Activated T-helper 2 cell treated with anti-CD3 and anti-CD28 coated beads, Interferon-gamma antibody, Interleukin-2, Interleukin-4, amounts not matched to agents 10 μg/mL and 5 μg/mL and 100 μg/mL, durations not matched to agents 14 hours and 24 hours and 36 hours (primary cell): ENCODE data around the gene ZNF835. TPM values are rescaled to one million over a fixed set of nuclear protein-coding genes. Genes with fewer than 3 reads are reported as not detected.
"Not testable (repeated sequence)": the region's sequence is repeated elsewhere in the genome, so short reads cannot be mapped to it uniquely, and the experiment has no call there.

Source experiments
- DNase-seq: peaks from one replicate; pipeline ENCODE4 v3.0.0; 2021; ENCODE audit warnings: low spot score
- H3K27ac Mint-ChIP-seq: one replicate; pipeline ENCODE4 v1.8.0; 2021; ENCODE audit warnings: mixed read lengths
- H3K27me3 Mint-ChIP-seq: one replicate; pipeline ENCODE4 v1.8.0; 2021; ENCODE audit warnings: low read depth, mixed read lengths
- H3K36me3 Mint-ChIP-seq: one replicate; pipeline ENCODE4 v1.8.0; 2021; ENCODE audit warnings: low read depth, mixed read lengths
- H3K4me1 Mint-ChIP-seq: one replicate; pipeline ENCODE4 v1.8.0; 2021; ENCODE audit warnings: low read depth, mixed read lengths
- H3K4me3 Mint-ChIP-seq: one replicate; pipeline ENCODE4 v1.8.0; 2021; ENCODE audit warnings: low read depth, mild to moderate bottlenecking, moderate library complexity, mixed read lengths
- H3K9me3 Mint-ChIP-seq: one replicate; pipeline ENCODE4 v1.8.0; 2021; ENCODE audit warnings: mixed read lengths
- intact Hi-C: fragments of 100-400 bp; cut with micrococcal nuclease; formaldehyde crosslinking; loops from one replicate; pipeline ENCODE4 v1.15.1; 2023
- total RNA-seq: library from RNA; stranded (reverse); gene quantifications from 2 replicates; pipeline ENCODE4 v1.2.3, GENCODE V29; 2022

Gene ZNF835
- total RNA-seq, 1 donor from 2014 or later, result 0.09 TPM

DNA sequence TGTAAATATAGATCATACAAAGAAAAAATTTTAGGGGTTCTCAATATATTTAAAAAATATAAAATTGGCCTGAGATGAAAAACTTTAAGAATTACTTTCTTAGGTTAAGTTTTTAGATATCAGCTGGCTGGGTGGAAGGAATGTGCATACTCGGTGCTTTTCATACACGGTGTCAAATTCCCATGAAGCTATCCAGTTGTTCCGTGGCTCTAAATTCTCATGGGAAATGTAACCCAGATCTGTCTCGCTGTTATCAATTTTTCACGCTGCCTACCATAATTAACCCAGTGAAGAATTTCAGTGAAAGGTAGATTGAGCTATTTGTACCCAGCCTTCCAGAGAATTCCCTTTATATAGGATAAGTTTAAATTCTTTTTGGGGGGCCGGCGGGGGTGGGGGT lies 11.6 kb upstream of the ZNF835 start:
- H3K4me3 Mint-ChIP-seq, result no peak overlapping the region
- H3K27me3 Mint-ChIP-seq, result no peaks in the 10 kb centered on the region
- no peak overlapping the region for H3K27ac Mint-ChIP-seq
- H3K4me1 Mint-ChIP-seq, result no peaks in the 10 kb centered on the region
- peaks cover 58% of the 10 kb centered on the region for H3K9me3 Mint-ChIP-seq
- DNase-seq, result no peak
- H3K36me3 Mint-ChIP-seq, result no peaks in the 10 kb centered on the region
- intact Hi-C loops, result no loop called here

DNA sequence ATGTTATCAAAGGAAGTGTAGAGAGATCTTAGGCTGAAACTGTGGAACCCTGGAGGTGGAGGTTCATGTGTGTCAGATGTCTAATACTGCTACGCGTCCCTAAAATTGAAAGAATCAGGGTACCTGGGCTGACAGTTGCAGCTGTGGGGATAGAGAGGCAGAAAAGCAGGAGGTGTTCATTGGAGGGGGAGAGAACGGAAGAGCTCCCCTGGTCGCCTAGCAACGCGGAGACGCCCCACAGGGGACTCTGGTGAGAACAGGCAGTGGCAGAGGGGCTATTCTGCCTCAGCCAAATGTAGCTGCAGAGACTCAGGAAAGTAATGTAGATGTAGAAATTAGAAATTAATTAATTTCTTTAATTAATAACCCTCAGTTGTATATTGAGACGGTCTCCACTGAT lies 10.1 kb upstream of the ZNF835 start:
- Mint-ChIP-seq H3K9me3 (peaks cover 58% of the 10 kb centered on the region), H3K36me3 (no peaks in the 10 kb centered on the region), H3K4me3 (no peak overlapping the region), H3K27ac (no peak overlapping the region), H3K4me1 (no peaks in the 10 kb centered on the region), H3K27me3 (no peaks in the 10 kb centered on the region)
- intact Hi-C loops, result no loop called here
- no peak for DNase-seq

DNA sequence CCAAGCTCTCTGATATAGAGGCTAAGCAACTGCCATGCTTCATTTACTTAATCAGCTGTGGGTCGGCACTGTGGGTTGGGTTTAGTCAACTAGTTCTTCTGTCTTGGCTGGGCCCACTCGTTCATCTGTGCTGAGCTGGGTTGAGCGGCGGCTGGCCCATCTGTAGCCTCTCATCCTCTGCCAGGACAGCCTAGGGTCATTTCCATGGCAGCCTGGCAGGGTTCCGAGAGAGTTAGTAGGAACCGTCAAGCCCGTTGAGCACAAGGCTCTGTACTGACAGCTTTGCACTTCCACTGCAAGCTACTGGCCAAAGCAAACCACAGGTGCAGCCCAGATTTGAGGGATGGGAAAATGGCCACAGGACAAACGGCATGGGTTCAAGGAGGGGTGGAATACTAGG lies 6.6 kb upstream of the ZNF835 start:
- Mint-ChIP-seq H3K27me3 (no peaks in the 10 kb centered on the region), H3K9me3 (peaks cover 54% of the 10 kb centered on the region), H3K4me1 (no peaks in the 10 kb centered on the region), H3K36me3 (no peaks in the 10 kb centered on the region), H3K27ac (no peak overlapping the region), H3K4me3 (no peak overlapping the region)
- no peak for DNase-seq
- intact Hi-C loops, result no loop called here

DNA sequence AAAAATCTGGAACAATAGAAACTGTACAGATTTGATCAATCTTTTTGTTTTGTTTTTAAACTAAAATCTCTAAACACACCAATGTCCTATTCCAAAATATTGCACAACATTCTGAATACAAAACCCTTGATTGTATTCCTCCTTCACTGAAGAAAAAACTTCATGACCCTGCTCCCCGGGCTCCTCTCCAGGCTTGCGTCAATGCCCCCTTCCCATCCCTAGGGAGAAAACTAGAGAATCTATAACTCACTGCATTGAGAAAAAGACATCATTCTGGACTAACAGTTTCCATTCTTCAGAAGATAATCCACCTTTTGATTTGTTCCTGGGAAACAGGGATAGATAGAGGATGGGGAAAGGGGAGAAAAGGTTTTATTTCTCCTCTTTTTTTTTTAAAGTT lies 1.1 kb upstream of the ZNF835 start:
- intact Hi-C loops, H3K27ac Mint-ChIP-seq, H3K27me3 Mint-ChIP-seq, DNase-seq, H3K4me3 Mint-ChIP-seq, H3K36me3 Mint-ChIP-seq, H3K4me1 Mint-ChIP-seq: not testable (repeated sequence)
- H3K9me3 Mint-ChIP-seq, result peaks cover 45% of the 10 kb centered on the region

DNA sequence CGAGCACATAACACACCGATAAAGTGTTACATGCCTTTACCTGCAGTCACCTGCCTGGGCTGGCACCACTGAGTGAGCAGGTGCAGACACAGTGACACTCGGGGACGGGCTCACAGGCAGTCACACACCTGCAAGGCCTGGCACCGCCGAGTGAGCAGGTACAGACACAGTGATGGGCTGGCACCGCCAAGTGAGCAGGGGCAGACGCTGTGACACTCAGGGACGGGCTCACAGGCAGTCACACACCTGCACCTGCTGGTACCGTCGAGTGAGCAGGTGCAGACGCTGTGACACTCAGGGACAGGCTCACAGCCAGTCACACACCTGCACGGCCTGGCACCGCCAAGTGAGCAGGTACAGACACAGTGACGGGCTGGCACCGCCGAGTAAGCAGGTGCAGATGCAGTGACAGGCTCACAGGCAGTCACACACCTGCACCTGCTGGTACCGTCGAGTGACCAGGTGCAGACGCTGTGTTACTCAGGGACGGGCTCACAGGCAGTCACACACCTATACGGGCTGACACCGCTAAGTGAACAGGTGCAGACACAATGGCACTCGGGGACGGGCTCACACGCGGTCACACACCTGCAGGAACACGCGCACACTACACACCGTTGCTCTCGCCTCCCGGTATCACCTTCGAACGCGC lies 470 bp downstream of the ZNF835 start:
- peaks cover 51% of the 10 kb centered on the region for H3K9me3 Mint-ChIP-seq
- no peak for DNase-seq
- H3K36me3 Mint-ChIP-seq, result peaks cover 3% of the 10 kb centered on the region
- no peaks in the 10 kb centered on the region for H3K27me3 Mint-ChIP-seq
- H3K4me3 Mint-ChIP-seq, result peak overlapping the region; percentile 64
- no peak overlapping the region for H3K27ac Mint-ChIP-seq
- intact Hi-C loops, result no loop called here
- no peaks in the 10 kb centered on the region for H3K4me1 Mint-ChIP-seq

DNA sequence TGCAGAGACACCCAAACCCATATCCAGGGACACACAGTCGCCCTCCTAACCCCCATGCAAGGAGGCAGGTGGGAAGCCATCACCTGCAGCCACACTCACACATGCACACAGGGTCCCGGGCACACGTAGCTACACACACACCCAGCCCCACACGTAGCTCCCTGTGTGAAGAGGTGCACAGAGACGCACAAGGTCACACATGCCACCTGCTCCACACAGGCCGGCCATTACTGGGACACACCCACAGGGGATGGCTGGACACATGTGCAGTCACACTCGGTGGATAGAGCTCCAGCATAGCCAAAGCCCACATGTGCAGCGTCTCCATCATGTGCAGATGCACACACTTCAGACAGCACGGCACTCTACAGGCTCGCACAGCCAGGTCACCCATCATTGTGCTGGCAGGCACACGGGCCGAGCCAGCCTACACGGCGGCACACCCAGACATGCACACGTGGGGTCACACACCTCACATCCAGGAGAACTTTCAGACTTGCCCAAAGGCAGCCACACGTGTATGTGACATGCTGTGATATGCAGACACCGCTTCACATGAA lies 1.1 kb downstream of the ZNF835 start:
- no peak for DNase-seq
- H3K36me3 Mint-ChIP-seq, result peaks cover 3% of the 10 kb centered on the region
- intact Hi-C loops, result no loop called here
- H3K4me1 Mint-ChIP-seq, result no peaks in the 10 kb centered on the region
- peaks cover 51% of the 10 kb centered on the region for H3K9me3 Mint-ChIP-seq
- peak overlapping the region; percentile 55 for H3K4me3 Mint-ChIP-seq
- H3K27me3 Mint-ChIP-seq, result no peaks in the 10 kb centered on the region
- H3K27ac Mint-ChIP-seq, result no peak overlapping the region

DNA sequence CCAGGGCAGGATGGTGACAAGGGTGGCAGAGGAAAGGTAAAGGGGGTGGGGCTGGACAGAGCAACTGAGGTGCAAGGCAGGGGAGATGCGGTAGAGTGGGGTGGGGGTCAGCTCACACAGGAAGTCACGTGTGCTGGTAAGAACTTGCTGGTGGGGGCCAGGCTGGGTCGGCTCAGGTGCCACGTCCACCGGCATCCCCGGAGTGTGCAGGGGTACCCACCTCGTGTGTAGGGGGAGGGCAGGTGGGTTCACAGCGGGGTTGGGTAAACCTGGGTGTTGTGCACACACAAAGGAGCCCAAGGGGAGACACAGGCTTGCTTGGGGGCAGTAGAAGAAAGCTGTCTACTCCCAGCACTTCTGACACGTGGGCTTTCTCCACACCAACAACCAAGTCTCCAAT lies 2.9 kb downstream of the ZNF835 start:
- DNase-seq, result no peak
- H3K36me3 Mint-ChIP-seq, result peaks cover 3% of the 10 kb centered on the region

DNA sequence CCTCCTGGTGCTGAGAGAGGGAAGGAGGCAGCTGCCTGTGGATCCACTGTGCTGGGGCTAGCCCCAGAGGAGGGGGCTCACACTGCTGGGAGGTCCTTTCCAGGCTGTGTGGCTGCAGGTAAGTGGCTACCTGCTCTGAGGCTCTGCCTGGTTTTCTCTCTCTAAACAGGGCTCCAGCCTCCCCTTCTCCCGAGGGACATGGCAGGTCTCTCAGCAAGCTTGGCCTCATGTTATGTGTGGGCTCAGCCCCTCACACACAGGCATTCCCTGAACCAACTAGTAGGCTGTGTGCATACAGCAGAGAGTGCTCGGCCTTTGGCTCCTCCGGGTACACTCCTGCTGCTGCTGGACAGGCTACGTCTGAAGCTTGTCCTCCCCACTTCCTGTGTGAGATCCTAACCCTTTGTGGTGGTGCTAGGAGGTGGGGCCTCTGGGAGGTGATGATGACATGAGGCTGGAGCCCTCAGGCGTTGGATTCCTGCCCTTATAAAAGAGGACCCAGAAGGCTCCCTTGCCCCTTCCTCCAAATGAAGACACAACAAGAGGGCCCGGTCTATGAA lies 4.2 kb downstream of the ZNF835 start:
- Mint-ChIP-seq H3K27ac (no peak overlapping the region), H3K9me3 (peaks cover 46% of the 10 kb centered on the region), H3K4me3 (no peak overlapping the region), H3K36me3 (peaks cover 3% of the 10 kb centered on the region), H3K4me1 (no peaks in the 10 kb centered on the region), H3K27me3 (no peaks in the 10 kb centered on the region)
- DNase-seq, result no peak
- intact Hi-C loops, result no loop called here

More for the DNA sequence above, 2.9 kb downstream of the ZNF835 start:
- Mint-ChIP-seq H3K27ac (no peak overlapping the region), H3K4me1 (no peaks in the 10 kb centered on the region), H3K4me3 (no peak overlapping the region), H3K27me3 (no peaks in the 10 kb centered on the region), H3K9me3 (peaks cover 38% of the 10 kb centered on the region)
- intact Hi-C loops, result no loop called here

DNA sequence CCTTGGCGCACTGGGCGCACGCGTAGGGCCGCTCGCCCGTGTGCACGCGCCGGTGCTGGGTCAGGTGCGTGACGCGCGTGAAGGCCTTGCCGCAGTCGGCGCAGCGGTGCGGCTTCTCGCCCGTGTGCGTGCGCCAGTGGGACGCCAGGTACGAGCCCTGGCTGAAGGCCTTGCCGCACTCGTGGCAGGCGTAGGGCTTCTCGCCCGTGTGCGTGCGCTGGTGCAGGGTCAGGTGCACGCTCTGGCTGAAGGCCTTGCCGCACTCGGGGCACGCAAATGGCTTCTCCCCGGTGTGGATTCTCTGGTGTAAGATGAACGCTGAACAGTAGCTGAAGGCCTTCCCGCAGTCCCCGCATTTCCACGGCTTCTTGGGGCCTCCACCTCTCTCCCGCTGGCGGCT lies 7.0 kb downstream of the ZNF835 start:
- Mint-ChIP-seq H3K4me3 (no peak overlapping the region), H3K36me3 (no peaks in the 10 kb centered on the region), H3K9me3 (peaks cover 51% of the 10 kb centered on the region), H3K4me1 (no peaks in the 10 kb centered on the region), H3K27ac (no peak overlapping the region), H3K27me3 (no peaks in the 10 kb centered on the region)
- intact Hi-C loops, result no loop called here
- DNase-seq, result no peak

DNA sequence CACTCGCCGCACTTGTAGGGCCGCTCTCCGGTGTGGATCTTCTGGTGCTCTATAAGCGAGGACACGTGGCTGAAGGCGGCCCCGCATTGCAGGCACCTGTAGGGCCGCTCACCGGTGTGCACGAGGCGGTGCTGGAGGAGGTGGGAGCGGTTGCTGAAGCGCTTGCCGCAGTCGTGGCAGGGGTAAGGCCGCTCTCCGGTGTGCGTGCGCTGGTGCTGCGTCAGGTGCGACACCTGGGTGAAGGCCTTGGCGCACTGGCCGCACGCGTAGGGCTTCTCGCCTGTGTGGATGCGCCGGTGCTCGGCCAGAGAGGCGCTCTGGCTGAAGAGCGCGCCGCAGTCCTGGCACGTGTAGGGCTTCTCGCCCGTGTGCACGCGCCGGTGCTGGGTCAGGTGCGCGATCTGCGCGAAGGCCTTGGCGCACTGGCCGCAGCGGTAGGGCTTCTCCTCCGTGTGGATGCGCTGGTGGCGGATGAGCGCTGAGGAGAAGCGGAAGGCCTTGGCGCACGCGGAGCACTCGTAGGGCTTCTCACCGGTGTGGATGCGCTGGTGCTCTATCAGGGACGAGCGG lies 7.5 kb downstream of the ZNF835 start:
- peaks cover 54% of the 10 kb centered on the region for H3K9me3 Mint-ChIP-seq
- H3K27ac Mint-ChIP-seq, result no peak overlapping the region

DNA sequence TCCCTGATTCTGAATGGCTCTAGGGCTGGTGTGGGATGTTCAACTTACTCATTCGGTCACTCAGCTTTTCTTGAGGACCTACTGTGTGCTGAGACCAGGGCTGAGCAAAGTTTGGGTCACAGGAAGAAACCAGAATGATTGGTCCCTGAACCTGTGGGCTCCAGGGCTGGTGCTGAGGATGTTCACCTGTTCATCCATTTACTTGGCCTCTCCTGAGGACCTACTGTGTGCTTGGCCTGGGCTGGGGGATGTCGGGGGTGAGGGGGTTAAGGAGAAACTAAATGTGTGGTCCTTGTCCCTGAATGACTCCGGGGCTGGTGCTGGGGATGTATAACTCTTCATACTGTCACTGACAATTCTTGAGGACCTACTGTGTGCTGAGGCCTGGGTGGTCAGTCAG lies 10.3 kb downstream of the ZNF835 start:
- intact Hi-C loops, result no loop called here
- Mint-ChIP-seq H3K9me3 (peaks cover 55% of the 10 kb centered on the region), H3K36me3 (no peaks in the 10 kb centered on the region), H3K27ac (no peak overlapping the region), H3K4me3 (no peak overlapping the region), H3K27me3 (no peaks in the 10 kb centered on the region), H3K4me1 (no peaks in the 10 kb centered on the region)
- DNase-seq, result no peak

More for the DNA sequence above, 7.5 kb downstream of the ZNF835 start:
- H3K27me3 Mint-ChIP-seq, result no peaks in the 10 kb centered on the region
- no peak overlapping the region for H3K4me3 Mint-ChIP-seq
- intact Hi-C loops, result no loop called here
- no peaks in the 10 kb centered on the region for H3K36me3 Mint-ChIP-seq
- H3K4me1 Mint-ChIP-seq, result no peaks in the 10 kb centered on the region
- DNase-seq, result no peak

DNA sequence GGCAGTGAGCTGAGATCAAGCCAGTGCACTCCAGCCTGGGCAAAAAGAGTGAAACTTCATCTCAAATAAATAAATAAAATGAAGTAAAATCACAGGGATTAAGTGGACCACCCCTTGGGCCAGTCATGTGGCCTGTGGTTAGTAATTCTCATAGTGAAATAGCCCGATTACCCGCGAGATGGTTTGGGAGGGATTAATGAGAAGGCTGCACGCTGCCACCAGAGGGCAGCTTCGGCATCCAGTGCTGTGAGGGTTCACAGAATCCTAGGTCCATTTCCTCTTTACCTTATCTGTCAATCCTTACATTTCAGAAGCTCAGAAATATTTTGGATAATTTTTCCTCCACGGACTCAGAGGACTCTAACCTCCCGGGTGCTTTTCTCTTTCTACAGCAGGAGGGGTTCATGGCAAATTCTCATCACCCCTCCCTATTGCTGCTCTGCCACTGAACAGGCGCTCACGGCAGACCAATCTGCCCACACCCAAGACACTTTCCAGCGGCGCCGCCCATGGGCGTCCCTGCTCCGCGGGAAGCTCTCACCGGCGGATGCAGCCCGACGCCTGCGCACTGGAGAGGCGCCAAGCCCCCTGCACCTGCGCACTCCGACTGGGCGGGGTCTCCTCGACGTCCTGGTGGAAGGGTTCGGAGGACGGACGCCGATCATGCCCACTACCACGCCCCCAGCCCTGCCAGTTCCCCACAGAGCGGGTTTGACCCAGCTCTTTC lies 11.0 kb downstream of the ZNF835 start:
- Mint-ChIP-seq H3K4me3 (no peak overlapping the region), H3K27me3 (no peaks in the 10 kb centered on the region), H3K9me3 (peaks cover 53% of the 10 kb centered on the region), H3K27ac (no peak overlapping the region), H3K4me1 (no peaks in the 10 kb centered on the region), H3K36me3 (no peaks in the 10 kb centered on the region)
- intact Hi-C loops, result no loop called here
- no peak for DNase-seq

DNA sequence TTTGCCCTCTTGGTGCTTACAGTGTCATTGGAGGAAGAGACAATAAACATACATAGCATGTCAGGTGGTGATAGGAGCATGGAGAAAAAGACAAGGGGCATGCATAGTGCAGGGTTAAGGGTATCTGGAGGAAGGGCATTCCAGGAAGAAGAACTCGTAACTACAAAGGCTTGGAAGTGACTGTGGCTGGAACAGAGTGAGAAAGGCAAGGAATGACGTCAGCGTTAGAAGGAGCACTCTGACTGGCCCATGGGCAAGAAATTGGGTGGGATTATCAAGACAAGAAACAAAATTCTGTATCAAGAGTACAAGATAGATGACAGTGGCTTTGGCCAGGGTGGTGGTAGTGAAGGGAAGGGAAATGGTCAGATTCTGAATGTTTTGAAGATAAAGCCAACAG lies 17.4 kb downstream of the ZNF835 start:
- Mint-ChIP-seq H3K27me3 (no peaks in the 10 kb centered on the region), H3K36me3 (no peaks in the 10 kb centered on the region), H3K4me3 (no peak overlapping the region), H3K27ac (no peak overlapping the region), H3K4me1 (no peaks in the 10 kb centered on the region), H3K9me3 (peaks cover 75% of the 10 kb centered on the region)
- intact Hi-C loops, result no loop called here
- DNase-seq, result no peak
